PC-9 (cell line): ENCODE measurements around the gene VWA8. TPM values are rescaled to one million over a fixed set of nuclear protein-coding genes. Genes with fewer than 3 reads are reported as not detected.
A peak's percentile ranks its signal among the peaks of the same experiment; 100 is the strongest.

Experiments
- BruUV-seq: library from RNA; stranded (reverse); fragments of 400-500 nt; replicated peaks from 2 replicates; lab custom pipeline; 2021; lab: Mats Ljungman, UMichigan
- CTCF ChIA-PET: fragments of 300-600 bp; sonication (Branson Sonifier 250); formaldehyde crosslinking; loops from one replicate; lab custom pipeline; 2022; ENCODE audit warnings: antibody characterized with exemption; lab: Charles Lee
- POLR2A ChIA-PET: fragments of 300-600 bp; sonication (Branson Sonifier 250); formaldehyde crosslinking; loops from one replicate; lab custom pipeline; 2022; ENCODE audit warnings: antibody characterized with exemption; ENCODE audit not compliant: unreplicated experiment; lab: Charles Lee
- DNase-seq, 2 experiments: peaks; one replicate each; pipeline versions ENCODE4 v3.0.0 to v3.0.0-alpha.2; 2015 to 2022; ENCODE audit warnings: mixed read lengths in 1 of 2
- H2AFZ ChIP-seq: fragments of 200-600 bp; sonication (generic); 2 replicates; pipeline ENCODE4 v1.8.1; 2017; ENCODE audit warnings: antibody characterized with exemption
- H3F3A ChIP-seq: fragments of 200-600 bp; sonication (generic); 2 replicates; pipeline ENCODE4 v1.8.1; 2017; ENCODE audit warnings: antibody characterized with exemption, mild to moderate bottlenecking, low read depth; ENCODE audit not compliant: insufficient read depth
- H3K27ac ChIP-seq: fragments of 200-600 bp; sonication (generic); 2 replicates; pipeline ENCODE4 v1.6.1; 2016; ENCODE audit warnings: mixed run types
- H3K27me3 ChIP-seq: fragments of 200-600 bp; sonication (generic); 2 replicates; pipeline ENCODE4 v1.6.1; 2016; ENCODE audit warnings: low read depth, mixed run types; ENCODE audit not compliant: insufficient read depth
- H3K36me3 ChIP-seq: fragments of 200-600 bp; sonication (generic); 2 replicates; pipeline ENCODE4 v1.6.1; 2016; ENCODE audit warnings: low read depth, mixed run types
- H3K4me1 ChIP-seq: fragments of 200-600 bp; sonication (generic); replicated peaks from 2 replicates; pipeline ENCODE4 v1.6.1; 2016; ENCODE audit warnings: mixed run types; ENCODE audit not compliant: insufficient read depth
- H3K4me2 ChIP-seq: fragments of 200-600 bp; sonication (generic); 2 replicates; pipeline ENCODE4 v1.6.1; 2017; ENCODE audit warnings: mixed run types
- H3K4me3 ChIP-seq: fragments of 200-600 bp; sonication (generic); 2 replicates; pipeline ENCODE4 v1.6.1; 2016; ENCODE audit warnings: mixed run types
- H3K79me2 ChIP-seq: fragments of 200-600 bp; sonication (generic); 2 replicates; pipeline ENCODE4 v1.6.1; 2017; ENCODE audit warnings: low read depth, mixed run types
- H3K9me2 ChIP-seq: fragments of 200-600 bp; sonication (generic); 2 replicates; pipeline ENCODE4 v1.8.1; 2017; ENCODE audit warnings: mild to moderate bottlenecking; ENCODE audit not compliant: insufficient read depth
- H3K9me3 ChIP-seq: fragments of 200-600 bp; sonication (generic); 2 replicates; pipeline ENCODE4 v1.8.1; 2016; ENCODE audit warnings: low read depth; ENCODE audit not compliant: insufficient read depth
- H4K20me1 ChIP-seq: fragments of 200-600 bp; sonication (generic); 2 replicates; pipeline ENCODE4 v1.8.1; 2017; ENCODE audit not compliant: insufficient read depth
- EZH2 ChIP-seq: fragments of 200-600 bp; sonication (generic); IDR thresholded peaks from 2 replicates; pipeline ENCODE4 v1.8.0; 2017; ENCODE audit warnings: antibody characterized with exemption, low read depth
- intact Hi-C: fragments of 100-400 bp; cut with micrococcal nuclease; formaldehyde crosslinking; loops from one replicate; pipeline ENCODE4 v1.10.0; 2022; ENCODE audit not compliant: unreplicated experiment
- total RNA-seq: library from RNA; stranded (reverse); gene quantifications from 2 replicates; pipeline ENCODE4 v1.2.3, GENCODE V29; 2021
- TF ChIP-seq, protein P1 (sequence below): fragments of 200-600 bp; sonication (generic); conservative IDR thresholded peaks from 2 replicates; pipeline ENCODE4 v1.6.1; 2017; ENCODE audit warnings: mixed run types, antibody characterized with exemption, mild to moderate bottlenecking, moderate library complexity

VWA8 gene
- total RNA-seq, 1 experiment from 2014 or later: 14.1 TPM

DNA sequence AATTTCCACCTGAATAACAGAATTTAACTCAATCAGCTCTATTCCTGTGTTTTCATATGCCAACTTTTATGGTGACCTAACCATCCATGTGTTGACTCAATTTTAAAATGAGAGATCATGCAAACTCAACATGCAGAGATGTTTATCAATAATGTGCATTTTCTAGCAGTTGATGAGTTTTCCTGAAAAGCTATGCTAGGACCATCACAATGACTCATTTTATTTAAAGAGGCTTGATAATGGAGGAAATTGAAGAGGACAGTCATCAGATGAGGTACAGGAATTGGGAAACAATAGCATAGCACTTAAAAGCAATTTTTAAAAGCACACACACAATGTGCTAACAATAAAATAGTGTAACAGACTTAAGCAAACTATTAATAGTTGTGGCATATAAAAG lies 127.1 kb downstream of the VWA8 start:
- Histone ChIP-seq H3K79me2 (no peaks in the 10 kb centered on the region), H3K9me2 (no peaks in the 10 kb centered on the region), H3K4me2 (no peak overlapping the region), H4K20me1 (no peaks in the 10 kb centered on the region), H3K4me1 (peaks cover 3% of the 10 kb centered on the region; the same call in 1 of the 2 replicates), H3K36me3 (no peaks in the 10 kb centered on the region; the same call in 1 of the 2 replicates), H3K4me3 (no peak overlapping the region), H2AFZ (no peak overlapping the region), H3K27me3 (no peaks in the 10 kb centered on the region), H3K27ac (no peak overlapping the region), H3F3A (no peaks in the 10 kb centered on the region), H3K9me3 (no peaks in the 10 kb centered on the region)
- CTCF ChIA-PET: interaction anchor here (0.6 kb wide), 1 partner anchor 215 kb away, joined by 4 read pairs; no protein-coding TSS in a partner anchor
- no peak for TF ChIP-seq EZH2
- TF ChIP-seq, protein P1, sequence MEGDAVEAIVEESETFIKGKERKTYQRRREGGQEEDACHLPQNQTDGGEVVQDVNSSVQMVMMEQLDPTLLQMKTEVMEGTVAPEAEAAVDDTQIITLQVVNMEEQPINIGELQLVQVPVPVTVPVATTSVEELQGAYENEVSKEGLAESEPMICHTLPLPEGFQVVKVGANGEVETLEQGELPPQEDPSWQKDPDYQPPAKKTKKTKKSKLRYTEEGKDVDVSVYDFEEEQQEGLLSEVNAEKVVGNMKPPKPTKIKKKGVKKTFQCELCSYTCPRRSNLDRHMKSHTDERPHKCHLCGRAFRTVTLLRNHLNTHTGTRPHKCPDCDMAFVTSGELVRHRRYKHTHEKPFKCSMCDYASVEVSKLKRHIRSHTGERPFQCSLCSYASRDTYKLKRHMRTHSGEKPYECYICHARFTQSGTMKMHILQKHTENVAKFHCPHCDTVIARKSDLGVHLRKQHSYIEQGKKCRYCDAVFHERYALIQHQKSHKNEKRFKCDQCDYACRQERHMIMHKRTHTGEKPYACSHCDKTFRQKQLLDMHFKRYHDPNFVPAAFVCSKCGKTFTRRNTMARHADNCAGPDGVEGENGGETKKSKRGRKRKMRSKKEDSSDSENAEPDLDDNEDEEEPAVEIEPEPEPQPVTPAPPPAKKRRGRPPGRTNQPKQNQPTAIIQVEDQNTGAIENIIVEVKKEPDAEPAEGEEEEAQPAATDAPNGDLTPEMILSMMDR: no peak
- BruUV-seq: no TSS peak
- no peak for DNase-seq
- POLR2A ChIA-PET: no interaction called here
- intact Hi-C loops: no loop called here

DNA sequence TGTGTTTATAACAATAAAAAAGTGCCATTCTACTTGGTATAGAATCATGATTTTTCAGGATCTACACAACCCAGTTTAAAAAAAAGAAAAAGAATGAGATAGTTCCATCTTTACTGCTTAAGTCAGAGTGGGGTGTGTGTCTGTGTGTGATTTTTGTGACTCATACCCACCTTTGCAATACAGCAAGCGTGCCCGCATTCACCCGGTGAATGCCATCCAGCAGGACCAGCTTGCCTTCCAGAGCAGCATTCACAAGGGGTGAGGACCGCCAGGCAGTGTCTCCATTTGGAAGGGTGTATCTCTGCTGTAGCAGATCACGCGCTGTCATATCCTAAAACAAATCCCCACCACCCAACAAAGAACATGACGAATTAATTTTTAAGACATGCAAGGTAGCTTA lies 127.7 kb downstream of the VWA8 start:
- H3K4me3 ChIP-seq: no peak overlapping the region
- TF ChIP-seq EZH2: no peak
- TF ChIP-seq, protein P1: no peak
- peak in 1 of 2 experiments; percentile 39 for DNase-seq
- BruUV-seq: no TSS peak
- no peaks in the 10 kb centered on the region for H3K9me2 ChIP-seq
- no peaks in the 10 kb centered on the region for H3K9me3 ChIP-seq
- no peak overlapping the region for H3K27ac ChIP-seq
- no peak overlapping the region for H2AFZ ChIP-seq
- no peaks in the 10 kb centered on the region for H3K27me3 ChIP-seq
- H3K4me2 ChIP-seq: no peak overlapping the region
- peaks cover 6% of the 10 kb centered on the region for H3F3A ChIP-seq
- ChIA-PET POLR2A (no interaction called here), CTCF (interaction anchor here (0.6 kb wide), 2 partner anchors 216 to 460 kb away, joined by 4 to 5 read pairs; no protein-coding TSS in a partner anchor)
- H3K36me3 ChIP-seq: no peaks in the 10 kb centered on the region; the same call in 1 of the 2 replicates
- H4K20me1 ChIP-seq: no peaks in the 10 kb centered on the region
- intact Hi-C loops: no loop called here
- H3K4me1 ChIP-seq: peaks cover 10% of the 10 kb centered on the region
- no peaks in the 10 kb centered on the region for H3K79me2 ChIP-seq

DNA sequence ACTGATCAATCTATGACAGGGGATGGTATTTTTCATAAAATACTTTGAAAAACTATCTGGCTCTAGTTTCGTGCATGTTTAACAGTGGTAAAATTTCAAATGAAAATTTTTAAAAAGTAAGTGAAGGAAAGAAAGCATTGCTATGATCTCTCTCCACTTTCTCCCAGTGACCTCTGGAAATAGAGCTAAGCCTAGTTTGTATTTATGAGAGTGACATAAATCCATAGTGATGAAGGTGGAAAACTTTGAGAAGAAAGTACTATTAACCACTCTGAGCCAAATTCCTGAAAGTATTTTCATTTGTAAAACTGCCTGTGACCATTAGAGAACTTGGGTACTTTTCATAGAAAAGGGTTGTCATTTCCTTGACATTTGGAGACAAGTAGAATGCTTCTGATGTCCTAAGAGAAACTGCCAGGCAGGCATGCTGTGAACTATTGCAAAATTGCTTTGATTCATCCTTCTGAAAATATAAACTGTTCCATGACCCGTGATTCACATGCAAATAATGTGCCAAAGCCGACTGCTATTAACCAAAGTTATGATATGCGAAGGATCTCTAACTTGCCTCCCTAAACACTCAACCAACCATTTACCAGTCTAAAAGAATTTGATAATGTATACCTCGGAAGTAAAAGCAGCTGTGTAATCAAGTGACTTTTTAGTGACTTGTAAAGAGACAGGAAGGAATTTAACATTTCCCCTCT lies 133.2 kb downstream of the VWA8 start:
- H3K4me3 ChIP-seq: no peak overlapping the region
- H3K9me3 ChIP-seq: no peaks in the 10 kb centered on the region
- intact Hi-C loops: no loop called here
- peaks cover 24% of the 10 kb centered on the region for H3K4me1 ChIP-seq
- no TSS peak for BruUV-seq
- H3F3A ChIP-seq: peaks cover 15% of the 10 kb centered on the region
- TF ChIP-seq EZH2: no peak
- TF ChIP-seq, protein P1: no peak
- ChIA-PET POLR2A (no interaction called here), CTCF (no interaction called here)
- no peaks in the 10 kb centered on the region for H3K36me3 ChIP-seq
- no peaks in the 10 kb centered on the region for H3K79me2 ChIP-seq
- H3K4me2 ChIP-seq: peak overlapping the region; percentile 34
- peak overlapping the region; percentile 51 for H3K27ac ChIP-seq
- H3K27me3 ChIP-seq: no peaks in the 10 kb centered on the region
- no peaks in the 10 kb centered on the region for H4K20me1 ChIP-seq
- peak; percentile 13 to 89 for DNase-seq
- H2AFZ ChIP-seq: no peak overlapping the region
- H3K9me2 ChIP-seq: no peaks in the 10 kb centered on the region
